Measurements from ENCODE around the gene ACP7. TPM values are rescaled to one million over a fixed set of nuclear protein-coding genes. Genes with fewer than 3 reads are reported as not detected.

The ACP7 gene
- total and polyA plus RNA-seq, 7 donors: 0.07 TPM; not detected in 6

- Histone ChIP-seq H3K27me3 (ENCODE audit: insufficient read depth in 3 of 3, low read length in 2 of 3) (no peaks in the 10 kb centered on the region), H3K36me3 (ENCODE audit: insufficient read depth in 1 of 2, low read depth in 1 of 2) (no peaks in the 10 kb centered on the region), H3K4me1 (peaks cover 18% of the 10 kb centered on the region), H3K27ac (no peak overlapping the region), H3K4me3 (no peak overlapping the region), H3K9me3 (no peaks in the 10 kb centered on the region)
- TF ChIP-seq CTCF (IDR thresholded peaks at IDR 0.05): no peak
- DNase-seq (no peak), ATAC-seq (no peak)
- intact Hi-C loops (cut with DNase I): loop anchor here in 1 of 2 donors (10.0 kb wide), 2 partner anchors 164 to 286 kb away; partner anchors contain the start of gene PLEKHG2
- 82 to 88% (median 86%) methylated on average over 11 of the region's 11 CpGs for WGBS, 3 donors
These were observed 44.9 kb downstream of the ACP7 start for GRCh38 chr19:39129116-39129515.

- Histone ChIP-seq H3K27me3 (ENCODE audit: insufficient read depth in 3 of 3, low read length in 2 of 3) (no peaks in the 10 kb centered on the region), H3K36me3 (ENCODE audit: insufficient read depth in 1 of 2, low read depth in 1 of 2) (no peaks in the 10 kb centered on the region), H3K4me1 (peaks cover 18% of the 10 kb centered on the region), H3K4me3 (no peak overlapping the region), H3K27ac (no peak overlapping the region), H3K9me3 (no peaks in the 10 kb centered on the region)
- DNase-seq (no peak), ATAC-seq (no peak)
- TF ChIP-seq CTCF (IDR thresholded peaks at IDR 0.05): no peak
- intact Hi-C loops (cut with DNase I): no loop called here
- WGBS, 3 donors: 57 to 68% (median 61%) methylated on average over 21 to 22 of the region's 22 CpGs
These were observed 46.4 kb downstream of the ACP7 start for GRCh38 chr19:39130337-39131254.

- Histone ChIP-seq H3K4me3 (no peak overlapping the region), H3K4me1 (peaks cover 18% of the 10 kb centered on the region), H3K36me3 (ENCODE audit: insufficient read depth in 1 of 2, low read depth in 1 of 2) (no peaks in the 10 kb centered on the region), H3K27me3 (ENCODE audit: insufficient read depth in 3 of 3, low read length in 2 of 3) (no peaks in the 10 kb centered on the region), H3K27ac (no peak overlapping the region), H3K9me3 (no peaks in the 10 kb centered on the region)
- TF ChIP-seq CTCF (IDR thresholded peaks at IDR 0.05): no peak
- DNase-seq (peak; percentile 74 to 84), ATAC-seq (peak; percentile 53 to 64 (median 59))
- intact Hi-C loops (cut with DNase I): no loop called here
- 23 to 29% (median 26%) methylated on average over 18 of the region's 18 CpGs for WGBS, 3 donors
These were observed 47.1 kb downstream of the ACP7 start for GRCh38 chr19:39131255-39131755.

GRCh38 chr19:39132344-39132969 is 48.3 kb downstream of the ACP7 start:
- ATAC-seq (no peak), DNase-seq (no peak)
- Histone ChIP-seq H3K9me3 (no peaks in the 10 kb centered on the region), H3K4me1 (peaks cover 11% of the 10 kb centered on the region), H3K27me3 (ENCODE audit: insufficient read depth in 3 of 3, low read length in 2 of 3) (no peaks in the 10 kb centered on the region), H3K27ac (no peak overlapping the region), H3K4me3 (no peak overlapping the region), H3K36me3 (ENCODE audit: insufficient read depth in 1 of 2, low read depth in 1 of 2) (no peaks in the 10 kb centered on the region)
- intact Hi-C loops (cut with DNase I): no loop called here
- 72 to 83% (median 74%) methylated on average over 20 of the region's 20 CpGs for WGBS, 3 donors
- TF ChIP-seq CTCF (IDR thresholded peaks at IDR 0.05): no peak

Measured in psoas muscle (tissue), 8 donors.